Measurements from ENCODE around the gene SALL3.

DNA sequence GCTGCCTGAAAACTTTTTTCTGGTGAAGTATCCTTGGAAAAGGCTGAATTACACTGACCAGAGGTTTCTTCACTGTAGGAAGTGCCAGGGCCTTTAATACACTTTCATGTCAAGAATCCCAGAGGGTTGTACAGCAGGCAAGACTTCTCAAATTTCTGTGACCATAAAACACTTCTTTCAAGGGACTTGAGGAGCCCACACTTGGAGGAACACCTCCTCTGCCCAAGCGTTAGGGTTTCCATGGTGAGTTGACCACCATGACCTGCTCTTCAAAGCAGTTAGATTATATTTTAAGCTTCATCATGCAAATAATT is 12.9 kb upstream of the SALL3 start:
- TF ChIP-seq CTCF (IDR thresholded peaks at IDR 0.05) (no peak), POLR2A (IDR thresholded peaks at IDR 0.05) (no peak)
